ENCODE measurements around the gene SRSF4. TPM values are rescaled to one million over a fixed set of nuclear protein-coding genes. Genes with fewer than 3 reads are reported as not detected.
A peak's percentile ranks its signal among the peaks of the same experiment; 100 is the strongest.

The SRSF4 gene
- total and polyA plus RNA-seq, 2 of the 8 experiments (the other 6 are each of a cell fraction or from before 2014, with no cell fraction given): 34.9 to 86.5 TPM

- TF ChIP-seq TAF1 (IDR thresholded peaks at IDR 0.05; ENCODE audit: low read depth, low read length) (no peak), TEAD4 (IDR thresholded peaks at IDR 0.05; ENCODE audit: low read depth, low read length) (peak; percentile 25; the same call in 1 of the 2 replicates)
Observed at GRCh38 chr1:29166291-29166878, 15.3 kb downstream of the SRSF4 start.

More at GRCh38 chr1:29166291-29166878, 15.3 kb downstream of the SRSF4 start:
- FAIRE-seq: peak; percentile 13
- H3K4me3 ChIP-seq (ENCODE audit: extremely low read depth in 1 of 4, insufficient read depth in 2 of 4, low read depth in 3 of 4, low read length in 4 of 4): no peak overlapping the region
- peaks cover 0 to 26% (median 0%) of the 10 kb centered on the region in 4 experiments; a peak in 2 of 8 replicates for H3K36me3 ChIP-seq (ENCODE audit: control insufficient read depth in 2 of 4, insufficient read depth in 4 of 4, low read length in 3 of 4)
- H3K4me2 ChIP-seq (ENCODE audit: insufficient read depth in 1 of 2, low read depth in 2 of 2, low read length in 2 of 2): peak overlapping the region in 1 of 2 experiments; percentile 15; a peak in 1 of 4 replicates
- POLR2A ChIA-PET (ENCODE audit: partially characterized antibody): interaction anchor here (0.7 to 9.0 kb wide), 10 partner anchors 8 to 48 kb away, joined by 3 to 105 read pairs (median 4); partner anchors contain the start of gene SRSF4
- H2BK15ac ChIP-seq (ENCODE audit: low read length): no peak overlapping the region
- H2AK5ac ChIP-seq (ENCODE audit: low read depth, low read length): peak overlapping the region; percentile 89
- H3K18ac ChIP-seq (ENCODE audit: extremely low read depth, low read length): peak overlapping the region; percentile 26; the same call in 1 of the 2 replicates
- H3K23ac ChIP-seq (ENCODE audit: insufficient read length): no peak overlapping the region
- H3K27me3 ChIP-seq (replicated peaks in 1 of 4; ENCODE audit: control insufficient read depth in 3 of 4, extremely low read depth in 1 of 4, insufficient read depth in 3 of 4, low read length in 3 of 4): no peaks in the 10 kb centered on the region
- no peak overlapping the region for H3K4ac ChIP-seq (replicated peaks; ENCODE audit: insufficient read length, low read depth, low read length)
- H2BK5ac ChIP-seq (ENCODE audit: low read depth, low read length): peak overlapping the region; percentile 82; the same call in 1 of the 2 replicates
- no peak overlapping the region for H4K5ac ChIP-seq (ENCODE audit: insufficient read length, low read depth, low read length)
- no peak overlapping the region for H3K56ac ChIP-seq (replicated peaks; ENCODE audit: insufficient read length, low read depth, low read length)
- no peak for DNase-seq (ENCODE audit: low read depth in 1 of 2, low spot score in 2 of 2)
- no peak overlapping the region for H2AFZ ChIP-seq (ENCODE audit: low read length)
- H2BK20ac ChIP-seq (ENCODE audit: low read length): peak overlapping the region; percentile 37; the same call in 1 of the 2 replicates
- WGBS, 2 experiments (ENCODE audit: extremely low coverage in 1 of 2, insufficient coverage in 1 of 2, insufficient read length in 1 of 2, insufficient replicate concordance in 2 of 2, low coverage in 1 of 2, low lambda C conversion rate in 2 of 2, missing lambda C conversion rate in 1 of 2): 80% methylated on average over 9 of the region's 9 CpGs; no CpG with 5 or more reads in 1 of the 2 experiments
- H4K8ac ChIP-seq (ENCODE audit: extremely low read depth, insufficient read depth, low read length): no peak overlapping the region
- H2BK12ac ChIP-seq (ENCODE audit: low read depth, low read length): peak overlapping the region; percentile 50; the same call in 1 of the 2 replicates
- no peak overlapping the region for H3K9ac ChIP-seq (replicated peaks in 1 of 4; ENCODE audit: extremely low read depth in 1 of 4, low read depth in 3 of 4, low read length in 3 of 4)
- CTCF ChIA-PET (ENCODE audit: partially characterized antibody): interaction anchor here (0.7 to 2.5 kb wide), 7 partner anchors 9 to 46 kb away, joined by 3 to 13 read pairs (median 5); partner anchors contain the start of gene SRSF4
- H4K20me1 ChIP-seq (replicated peaks in 1 of 2; ENCODE audit: control insufficient read depth in 1 of 2, insufficient read depth in 2 of 2, low read length in 2 of 2): peaks cover 2 to 18% of the 10 kb centered on the region in 2 experiments
- no peak overlapping the region for H3K27ac ChIP-seq (ENCODE audit: low read depth, low read length)
- no peaks in the 10 kb centered on the region for H3K23me2 ChIP-seq (ENCODE audit: low read depth, low read length)
- peaks cover 4% of the 10 kb centered on the region for H3K79me1 ChIP-seq (ENCODE audit: low read depth, low read length)
- no peak overlapping the region for H3K14ac ChIP-seq (ENCODE audit: insufficient read length)
- no peak overlapping the region for H4K91ac ChIP-seq (replicated peaks; ENCODE audit: insufficient read length, low read length)
- H2BK120ac ChIP-seq (replicated peaks; ENCODE audit: low read depth, low read length): no peak overlapping the region
- H3K9me3 ChIP-seq (ENCODE audit: insufficient read depth in 2 of 2, low read depth in 1 of 2, low read length in 1 of 2): no peaks in the 10 kb centered on the region
- H3K79me2 ChIP-seq (ENCODE audit: control insufficient read depth in 1 of 2, insufficient read depth in 2 of 2, low read length in 2 of 2): peaks cover 17 to 88% of the 10 kb centered on the region in 2 experiments
- peaks cover 15 to 37% (median 23%) of the 10 kb centered on the region in 4 experiments for H3K4me1 ChIP-seq (replicated peaks in 1 of 4; ENCODE audit: control insufficient read depth in 3 of 4, insufficient read depth in 4 of 4, low read length in 3 of 4)

Data from H1 (cell line).